B cell (primary cell): ENCODE results near the gene SPOCK1. TPM values are rescaled to one million over a fixed set of nuclear protein-coding genes. Genes with fewer than 3 reads are reported as not detected.

Source experiments
- ATAC-seq: fragments of 200-7000 bp; cut with Tn5 transposase; one replicate; pipeline ENCODE4 v1.10.0; 2021; ENCODE audit warnings: low read depth, mild to moderate bottlenecking, moderate number of reproducible peaks, moderate library complexity
- CTCF ChIA-PET: fragments of 350-600 bp; sonication (Branson Sonifier 250); formaldehyde crosslinking; loops from one replicate; lab custom pipeline; 2021; ENCODE audit warnings: antibody characterized with exemption, inconsistent platforms; lab: Charles Lee
- POLR2A ChIA-PET: fragments of 350-600 bp; sonication (Branson Sonifier 250); formaldehyde crosslinking; loops from one replicate; lab custom pipeline; 2021; ENCODE audit warnings: antibody characterized with exemption; lab: Charles Lee
- DNase-seq: peaks from one replicate; pipeline ENCODE4 v3.0.0; 2013
- H2AFZ ChIP-seq: 2 replicates; pipeline ENCODE4 v1.6.1; 2012; ENCODE audit warnings: mild to moderate bottlenecking, low read depth, low read length; ENCODE audit not compliant: insufficient read depth, poor library complexity, severe bottlenecking
- H3K27ac ChIP-seq, 2 donors: 1 replicate in 1 of 2; 2 replicates in 1 of 2; pipeline ENCODE4 v1.5.1; 2012 to 2013; ENCODE audit warnings: low read length in 2 of 2, mild to moderate bottlenecking in 2 of 2, moderate library complexity in 1 of 2
- H3K27me3 ChIP-seq, 4 experiments: fragments of 200-600 bp in 1 of 4; sonication (generic) in 1 of 4; replicated peaks in 1 of 4; 1 replicate in 2 of 4; 2 replicates in 2 of 4; pipeline versions ENCODE4 v1.6.1 to v1.7.0; 2013 to 2016; ENCODE audit warnings: low read length in 3 of 4, mild to moderate bottlenecking in 2 of 4, mixed read lengths in 1 of 4, moderate library complexity in 1 of 4; ENCODE audit not compliant: insufficient read depth in 4 of 4, control insufficient read depth in 3 of 4; ENCODE audit errors: control extremely low read depth in 1 of 4
- H3K36me3 ChIP-seq, 2 experiments: replicated peaks in 1 of 2; 1 replicate in 1 of 2; 2 replicates in 1 of 2; pipeline versions ENCODE4 v1.6.1 to v1.7.1; 2013; ENCODE audit warnings: low read length in 1 of 2; ENCODE audit not compliant: insufficient read depth in 2 of 2, control insufficient read depth in 1 of 2; ENCODE audit errors: control extremely low read depth in 1 of 2, extremely low read depth in 1 of 2
- H3K4me1 ChIP-seq, 2 donors: fragments of 200-600 bp in 1 of 2; sonication (generic) in 1 of 2; 1 replicate in 1 of 2; 2 replicates in 1 of 2; pipeline versions ENCODE4 v1.5.1 to v1.6.1; 2013 to 2017; ENCODE audit warnings: low read length in 2 of 2; ENCODE audit not compliant: control insufficient read depth in 2 of 2, insufficient read depth in 2 of 2
- H3K4me2 ChIP-seq: replicated peaks from 2 replicates; pipeline ENCODE3; 2012; ENCODE audit warnings: mild to moderate bottlenecking, low read depth, low read length; ENCODE audit not compliant: poor library complexity, severe bottlenecking
- H3K4me3 ChIP-seq, 5 experiments: fragments of 200-600 bp in 1 of 5; sonication (generic) in 1 of 5; 1 replicate in 3 of 5; 2 replicates in 2 of 5; pipeline versions ENCODE4 v1.5.1 to v1.7.0; 2011 to 2016; ENCODE audit warnings: low read length in 4 of 5, mild to moderate bottlenecking in 4 of 5, low read depth in 2 of 5, control low read depth in 1 of 5, moderate library complexity in 1 of 5; ENCODE audit not compliant: insufficient read depth in 1 of 5; ENCODE audit errors: control extremely low read depth in 1 of 5, extremely low read depth in 1 of 5
- H3K79me2 ChIP-seq: fragments of 200-600 bp; sonication (generic); one replicate; pipeline ENCODE4 v1.6.0; 2016; ENCODE audit warnings: low read length; ENCODE audit not compliant: control insufficient read depth, insufficient read depth
- H3K9ac ChIP-seq: fragments of 200-600 bp; sonication (generic); 2 replicates; pipeline ENCODE4 v1.6.1; 2017; ENCODE audit warnings: mild to moderate bottlenecking, low read length, moderate library complexity
- H3K9me3 ChIP-seq, 3 donors: one replicate each; pipeline versions ENCODE4 v1.6.1 to v1.7.1; 2013; ENCODE audit warnings: low read length in 2 of 3; ENCODE audit not compliant: control insufficient read depth in 2 of 3, insufficient read depth in 1 of 3; ENCODE audit errors: control extremely low read depth in 1 of 3
- H4K20me1 ChIP-seq: 2 replicates; pipeline ENCODE4 v1.6.0; 2012; ENCODE audit warnings: mild to moderate bottlenecking, low read length; ENCODE audit not compliant: insufficient read depth, control insufficient read depth, poor library complexity, severe bottlenecking
- H3K27ac Mint-ChIP-seq: one replicate; pipeline ENCODE4 v1.8.0; 2021; ENCODE audit warnings: mixed read lengths
- H3K27me3 Mint-ChIP-seq: one replicate; pipeline ENCODE4 v1.8.0; 2021; ENCODE audit warnings: mixed read lengths
- H3K4me1 Mint-ChIP-seq: one replicate; pipeline ENCODE4 v1.8.0; 2021; ENCODE audit warnings: mixed read lengths
- H3K4me3 Mint-ChIP-seq: one replicate; pipeline ENCODE4 v1.8.0; 2021; ENCODE audit warnings: mixed read lengths
- H3K9me3 Mint-ChIP-seq: one replicate; pipeline ENCODE4 v1.8.0; 2022; ENCODE audit warnings: mixed read lengths; ENCODE audit not compliant: insufficient read depth
- EZH2 ChIP-seq: IDR thresholded peaks from 2 replicates; pipeline ENCODE4 v1.6.1; 2012; ENCODE audit warnings: borderline replicate concordance, low read depth, mild to moderate bottlenecking, moderate library complexity, low read length; ENCODE audit not compliant: insufficient read depth, poor library complexity, severe bottlenecking
- WGBS: methylation state at CpG from one replicate; pipeline ENCODE4 v1.1.5; 2013; ENCODE audit warnings: missing lambda C conversion rate; ENCODE audit not compliant: insufficient coverage; 5-methylcytosine and 5-hydroxymethylcytosine counted together
- intact Hi-C: fragments of 100-400 bp; cut with micrococcal nuclease; formaldehyde crosslinking; loops from one replicate; pipeline ENCODE4 v1.10.0; 2022
- polyA plus RNA-seq: library from polyadenylated mRNA; depleted of rRNA; stranded (reverse); fragments of >200 nt; gene quantifications from 2 replicates; pipeline ENCODE4 v1.2.3, GENCODE V29; 2012
- total RNA-seq, 2 donors: library from RNA; stranded (reverse); fragments of 120-200 nt in 1 of 2; gene quantifications; 1 replicate in 1 of 2; 2 replicates in 1 of 2; pipeline versions ENCODE4 v1.2.3 to v1.2.4, GENCODE V29; 2013 to 2022
- TF ChIP-seq, protein P1 (sequence below): fragments of 200-600 bp; IDR thresholded peaks from one replicate; pipeline ENCODE4 v1.8.0; 2022; ENCODE audit warnings: antibody characterized with exemption, mild to moderate bottlenecking

SPOCK1 gene
- total and polyA plus RNA-seq, 2 donors (not counting 1 experiment from before 2014, with no cell fraction given) = not detected

GRCh38 chr5:137265457-137265856, 233.7 kb downstream of the SPOCK1 start:
- H3K9ac ChIP-seq = no peak overlapping the region
- H3K36me3 ChIP-seq = no peaks in the 10 kb centered on the region
- no peak for TF ChIP-seq EZH2
- TF ChIP-seq, protein P1, sequence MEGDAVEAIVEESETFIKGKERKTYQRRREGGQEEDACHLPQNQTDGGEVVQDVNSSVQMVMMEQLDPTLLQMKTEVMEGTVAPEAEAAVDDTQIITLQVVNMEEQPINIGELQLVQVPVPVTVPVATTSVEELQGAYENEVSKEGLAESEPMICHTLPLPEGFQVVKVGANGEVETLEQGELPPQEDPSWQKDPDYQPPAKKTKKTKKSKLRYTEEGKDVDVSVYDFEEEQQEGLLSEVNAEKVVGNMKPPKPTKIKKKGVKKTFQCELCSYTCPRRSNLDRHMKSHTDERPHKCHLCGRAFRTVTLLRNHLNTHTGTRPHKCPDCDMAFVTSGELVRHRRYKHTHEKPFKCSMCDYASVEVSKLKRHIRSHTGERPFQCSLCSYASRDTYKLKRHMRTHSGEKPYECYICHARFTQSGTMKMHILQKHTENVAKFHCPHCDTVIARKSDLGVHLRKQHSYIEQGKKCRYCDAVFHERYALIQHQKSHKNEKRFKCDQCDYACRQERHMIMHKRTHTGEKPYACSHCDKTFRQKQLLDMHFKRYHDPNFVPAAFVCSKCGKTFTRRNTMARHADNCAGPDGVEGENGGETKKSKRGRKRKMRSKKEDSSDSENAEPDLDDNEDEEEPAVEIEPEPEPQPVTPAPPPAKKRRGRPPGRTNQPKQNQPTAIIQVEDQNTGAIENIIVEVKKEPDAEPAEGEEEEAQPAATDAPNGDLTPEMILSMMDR = no peak
- H3K27ac ChIP-seq = no peak overlapping the region
- no peak for ATAC-seq
- H3K4me3 ChIP-seq = no peak overlapping the region
- no CpG with 5 or more reads among the region's 1 CpG for WGBS
- no peaks in the 10 kb centered on the region for H3K79me2 ChIP-seq
- H3K27me3 Mint-ChIP-seq = peaks cover 11% of the 10 kb centered on the region
- H3K27ac Mint-ChIP-seq = no peak overlapping the region
- H2AFZ ChIP-seq = no peak overlapping the region
- H4K20me1 ChIP-seq = no peaks in the 10 kb centered on the region
- ChIA-PET CTCF (no interaction called here), POLR2A (no interaction called here)
- no peaks in the 10 kb centered on the region for H3K4me1 ChIP-seq
- H3K27me3 ChIP-seq = no peaks in the 10 kb centered on the region
- H3K4me2 ChIP-seq = no peak overlapping the region
- H3K9me3 Mint-ChIP-seq = no peaks in the 10 kb centered on the region
- no peak for DNase-seq
- H3K4me3 Mint-ChIP-seq = no peak overlapping the region
- intact Hi-C loops = no loop called here
- H3K4me1 Mint-ChIP-seq = no peaks in the 10 kb centered on the region
- no peaks in the 10 kb centered on the region for H3K9me3 ChIP-seq

GRCh38 chr5:137264573-137264972, 234.6 kb downstream of the SPOCK1 start:
- H4K20me1 ChIP-seq = no peaks in the 10 kb centered on the region
- TF ChIP-seq EZH2 = no peak
- TF ChIP-seq, protein P1 = no peak
- ChIA-PET POLR2A (no interaction called here), CTCF (no interaction called here)
- no peaks in the 10 kb centered on the region for H3K27me3 ChIP-seq
- H3K36me3 ChIP-seq = no peaks in the 10 kb centered on the region
- H3K9me3 ChIP-seq = no peaks in the 10 kb centered on the region
- ATAC-seq = no peak
- intact Hi-C loops = no loop called here
- no peak overlapping the region for H2AFZ ChIP-seq
- no peak overlapping the region for H3K4me2 ChIP-seq
- no peaks in the 10 kb centered on the region for H3K4me1 ChIP-seq
- no peak overlapping the region for H3K4me3 ChIP-seq
- WGBS = 88% methylated on average over 3 of the region's 4 CpGs
- peaks cover 11% of the 10 kb centered on the region for H3K27me3 Mint-ChIP-seq
- H3K9me3 Mint-ChIP-seq = no peaks in the 10 kb centered on the region
- no peak overlapping the region for H3K4me3 Mint-ChIP-seq
- H3K79me2 ChIP-seq = no peaks in the 10 kb centered on the region
- H3K27ac ChIP-seq = no peak overlapping the region
- no peak for DNase-seq
- no peak overlapping the region for H3K27ac Mint-ChIP-seq
- H3K9ac ChIP-seq = no peak overlapping the region
- H3K4me1 Mint-ChIP-seq = no peaks in the 10 kb centered on the region
